Endothelial cell of umbilical vein (primary cell): Measurements from ENCODE around the gene C16orf95.

Experiments
- FOS ChIP-seq: IDR thresholded peaks from 2 replicates; pipeline ENCODE4 v1.6.1; 2011; ENCODE audit warnings: mild to moderate bottlenecking, low read length, moderate library complexity, borderline replicate concordance; ENCODE audit not compliant: insufficient read depth
- GATA2 ChIP-seq: IDR thresholded peaks from 2 replicates; pipeline ENCODE4 v1.7.0; 2011; ENCODE audit warnings: low read depth, mild to moderate bottlenecking, moderate library complexity, mixed read lengths, low read length; ENCODE audit not compliant: insufficient read length, insufficient read depth
- MYC ChIP-seq: IDR thresholded peaks from one replicate; pipeline ENCODE4 v1.6.1; 2011; ENCODE audit warnings: mild to moderate bottlenecking, low read depth, low read length
- POLR2A ChIP-seq: IDR thresholded peaks from 2 replicates; pipeline ENCODE4 v1.6.1; 2012; ENCODE audit warnings: low read depth, mild to moderate bottlenecking, control low read depth, low read length
- POLR2AphosphoS5 ChIP-seq: IDR thresholded peaks from 2 replicates; pipeline ENCODE4 v1.6.1; 2012; ENCODE audit warnings: low read depth, mild to moderate bottlenecking, control low read depth, low read length, moderate library complexity; ENCODE audit not compliant: insufficient read depth
- TF ChIP-seq, protein P1 (sequence below), 2 donors: IDR thresholded peaks; 1 replicate in 1 of 2; 2 replicates in 1 of 2; pipeline ENCODE4 v1.5.1; 2011; ENCODE audit warnings: low read length in 2 of 2, mild to moderate bottlenecking in 2 of 2, moderate library complexity in 2 of 2, control low read depth in 1 of 2, inconsistent platforms in 1 of 2, low read depth in 1 of 2; ENCODE audit not compliant: insufficient read depth in 1 of 2; ENCODE audit errors: extremely low read depth in 1 of 2

GRCh38 chr16:87321336-87322107, 4.3 kb upstream of the C16orf95 start:
- TF ChIP-seq, protein P1, sequence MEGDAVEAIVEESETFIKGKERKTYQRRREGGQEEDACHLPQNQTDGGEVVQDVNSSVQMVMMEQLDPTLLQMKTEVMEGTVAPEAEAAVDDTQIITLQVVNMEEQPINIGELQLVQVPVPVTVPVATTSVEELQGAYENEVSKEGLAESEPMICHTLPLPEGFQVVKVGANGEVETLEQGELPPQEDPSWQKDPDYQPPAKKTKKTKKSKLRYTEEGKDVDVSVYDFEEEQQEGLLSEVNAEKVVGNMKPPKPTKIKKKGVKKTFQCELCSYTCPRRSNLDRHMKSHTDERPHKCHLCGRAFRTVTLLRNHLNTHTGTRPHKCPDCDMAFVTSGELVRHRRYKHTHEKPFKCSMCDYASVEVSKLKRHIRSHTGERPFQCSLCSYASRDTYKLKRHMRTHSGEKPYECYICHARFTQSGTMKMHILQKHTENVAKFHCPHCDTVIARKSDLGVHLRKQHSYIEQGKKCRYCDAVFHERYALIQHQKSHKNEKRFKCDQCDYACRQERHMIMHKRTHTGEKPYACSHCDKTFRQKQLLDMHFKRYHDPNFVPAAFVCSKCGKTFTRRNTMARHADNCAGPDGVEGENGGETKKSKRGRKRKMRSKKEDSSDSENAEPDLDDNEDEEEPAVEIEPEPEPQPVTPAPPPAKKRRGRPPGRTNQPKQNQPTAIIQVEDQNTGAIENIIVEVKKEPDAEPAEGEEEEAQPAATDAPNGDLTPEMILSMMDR (IDR thresholded peaks at IDR 0.05; ENCODE audit: extremely low read depth in 1 of 2, insufficient read depth in 1 of 2, low read depth in 1 of 2, low read length in 2 of 2): no peak
- TF ChIP-seq POLR2A (no peak), GATA2 (no peak), FOS (no peak), POLR2AphosphoS5 (no peak), MYC (no peak)
